Hepatocyte (in vitro differentiated cells): ENCODE data around the gene IRX4.

Experiments used
- EZH2 ChIP-seq: fragments of 200-600 bp; sonication (generic); IDR thresholded peaks from 2 replicates; pipeline ENCODE4 v1.6.1; 2016; ENCODE audit warnings: antibody characterized with exemption, mild to moderate bottlenecking, borderline replicate concordance
- EZH2phosphoT487 ChIP-seq: fragments of 200-600 bp; sonication (generic); IDR thresholded peaks from one replicate; pipeline ENCODE4 v1.6.1; 2018; ENCODE audit warnings: antibody characterized with exemption, mild to moderate bottlenecking, low read depth, moderate library complexity; ENCODE audit not compliant: unreplicated experiment, severe bottlenecking
- TF ChIP-seq, protein P1 (sequence below): fragments of 200-600 bp; sonication (generic); IDR thresholded peaks from 2 replicates; pipeline ENCODE4 v1.5.1; 2016; ENCODE audit warnings: antibody characterized with exemption, mild to moderate bottlenecking; ENCODE audit not compliant: poor library complexity

GRCh38 chr5:1896602-1897376, 14.1 kb upstream of the IRX4 start:
- no peak for TF ChIP-seq EZH2phosphoT487
- TF ChIP-seq, protein P1, sequence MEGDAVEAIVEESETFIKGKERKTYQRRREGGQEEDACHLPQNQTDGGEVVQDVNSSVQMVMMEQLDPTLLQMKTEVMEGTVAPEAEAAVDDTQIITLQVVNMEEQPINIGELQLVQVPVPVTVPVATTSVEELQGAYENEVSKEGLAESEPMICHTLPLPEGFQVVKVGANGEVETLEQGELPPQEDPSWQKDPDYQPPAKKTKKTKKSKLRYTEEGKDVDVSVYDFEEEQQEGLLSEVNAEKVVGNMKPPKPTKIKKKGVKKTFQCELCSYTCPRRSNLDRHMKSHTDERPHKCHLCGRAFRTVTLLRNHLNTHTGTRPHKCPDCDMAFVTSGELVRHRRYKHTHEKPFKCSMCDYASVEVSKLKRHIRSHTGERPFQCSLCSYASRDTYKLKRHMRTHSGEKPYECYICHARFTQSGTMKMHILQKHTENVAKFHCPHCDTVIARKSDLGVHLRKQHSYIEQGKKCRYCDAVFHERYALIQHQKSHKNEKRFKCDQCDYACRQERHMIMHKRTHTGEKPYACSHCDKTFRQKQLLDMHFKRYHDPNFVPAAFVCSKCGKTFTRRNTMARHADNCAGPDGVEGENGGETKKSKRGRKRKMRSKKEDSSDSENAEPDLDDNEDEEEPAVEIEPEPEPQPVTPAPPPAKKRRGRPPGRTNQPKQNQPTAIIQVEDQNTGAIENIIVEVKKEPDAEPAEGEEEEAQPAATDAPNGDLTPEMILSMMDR: no peak
- TF ChIP-seq EZH2: no peak
